ENCODE data around the gene IL10RB. TPM values are rescaled to one million over a fixed set of nuclear protein-coding genes. Genes with fewer than 3 reads are reported as not detected.

The IL10RB gene
- total RNA-seq = 27.3 and 32.1 TPM in 2 replicates

DNA sequence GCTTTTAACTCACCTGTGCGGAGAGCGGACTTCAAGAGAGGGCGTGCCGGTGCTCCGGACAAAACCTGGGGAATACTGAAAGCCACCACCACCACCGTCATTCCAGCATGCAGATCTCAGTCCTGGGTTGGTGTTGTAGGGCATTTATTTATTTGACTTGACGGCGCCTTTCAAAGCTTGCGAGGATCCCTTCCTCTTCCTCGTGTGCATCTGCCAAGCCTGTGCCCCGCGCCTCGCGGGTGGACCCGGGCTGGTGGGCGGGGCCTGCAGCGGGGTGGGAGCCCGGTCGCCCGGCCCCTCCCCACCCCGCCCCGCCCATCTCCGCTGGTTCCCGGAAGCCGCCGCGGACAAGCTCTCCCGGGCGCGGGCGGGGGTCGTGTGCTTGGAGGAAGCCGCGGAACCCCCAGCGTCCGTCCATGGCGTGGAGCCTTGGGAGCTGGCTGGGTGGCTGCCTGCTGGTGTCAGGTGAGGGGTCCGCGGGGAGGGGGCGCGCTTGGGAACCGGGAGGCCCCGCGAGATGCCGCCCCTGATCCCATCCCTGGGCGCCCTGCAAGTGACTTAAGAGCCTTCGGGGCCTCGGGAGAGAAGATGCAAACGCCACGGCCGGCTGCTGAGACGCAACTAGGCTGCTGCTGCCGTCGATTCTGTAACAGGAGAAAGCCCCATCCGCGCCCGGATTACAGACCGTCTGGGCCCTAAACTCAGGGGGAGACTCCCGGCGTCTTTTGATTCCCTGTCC is at the start of gene IL10RB:
Gene IL10RB, plus strand, starts transcription at position 318 of the 739 bp plus-strand sequence. Its CDS starts 99 bp downstream, at position 417.

DNA sequence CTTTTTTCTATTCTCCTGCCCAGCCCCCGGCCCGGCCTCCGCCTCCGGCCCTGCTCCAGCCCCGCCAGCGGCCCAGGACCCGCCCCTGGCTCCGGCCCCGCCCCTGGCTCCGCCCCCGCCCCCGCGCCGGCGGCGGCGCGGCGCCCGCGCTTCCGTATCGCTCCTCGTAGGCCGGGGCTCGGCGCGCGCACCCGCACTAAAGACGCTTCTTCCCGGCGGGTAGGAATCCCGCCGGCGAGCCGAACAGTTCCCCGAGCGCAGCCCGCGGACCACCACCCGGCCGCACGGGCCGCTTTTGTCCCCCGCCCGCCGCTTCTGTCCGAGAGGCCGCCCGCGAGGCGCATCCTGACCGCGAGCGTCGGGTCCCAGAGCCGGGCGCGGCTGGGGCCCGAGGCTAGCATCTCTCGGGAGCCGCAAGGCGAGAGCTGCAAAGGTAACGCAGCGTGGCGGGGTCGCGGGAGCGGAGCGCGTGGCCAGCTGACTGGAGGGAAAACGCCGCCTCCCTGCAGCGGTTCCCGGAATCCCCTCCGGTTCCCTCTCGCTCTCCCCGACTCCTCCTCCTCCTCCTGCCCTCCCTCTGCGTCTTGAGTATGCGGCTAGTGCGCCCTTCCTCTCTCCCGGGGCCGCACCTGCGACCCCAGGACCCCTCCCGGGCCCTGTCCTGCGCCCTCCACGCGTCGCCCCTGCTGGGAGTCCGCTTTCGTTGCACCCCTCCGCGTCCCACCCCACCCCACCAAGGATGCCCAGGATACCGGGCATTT is 36.2 kb upstream of the IL10RB start, which contains the start of gene IFNAR2:
Gene IFNAR2, plus strand, starts transcription at position 155 of the 761 bp plus-strand sequence. CDS start 11,985 bp downstream, outside the sequence.

DNA sequence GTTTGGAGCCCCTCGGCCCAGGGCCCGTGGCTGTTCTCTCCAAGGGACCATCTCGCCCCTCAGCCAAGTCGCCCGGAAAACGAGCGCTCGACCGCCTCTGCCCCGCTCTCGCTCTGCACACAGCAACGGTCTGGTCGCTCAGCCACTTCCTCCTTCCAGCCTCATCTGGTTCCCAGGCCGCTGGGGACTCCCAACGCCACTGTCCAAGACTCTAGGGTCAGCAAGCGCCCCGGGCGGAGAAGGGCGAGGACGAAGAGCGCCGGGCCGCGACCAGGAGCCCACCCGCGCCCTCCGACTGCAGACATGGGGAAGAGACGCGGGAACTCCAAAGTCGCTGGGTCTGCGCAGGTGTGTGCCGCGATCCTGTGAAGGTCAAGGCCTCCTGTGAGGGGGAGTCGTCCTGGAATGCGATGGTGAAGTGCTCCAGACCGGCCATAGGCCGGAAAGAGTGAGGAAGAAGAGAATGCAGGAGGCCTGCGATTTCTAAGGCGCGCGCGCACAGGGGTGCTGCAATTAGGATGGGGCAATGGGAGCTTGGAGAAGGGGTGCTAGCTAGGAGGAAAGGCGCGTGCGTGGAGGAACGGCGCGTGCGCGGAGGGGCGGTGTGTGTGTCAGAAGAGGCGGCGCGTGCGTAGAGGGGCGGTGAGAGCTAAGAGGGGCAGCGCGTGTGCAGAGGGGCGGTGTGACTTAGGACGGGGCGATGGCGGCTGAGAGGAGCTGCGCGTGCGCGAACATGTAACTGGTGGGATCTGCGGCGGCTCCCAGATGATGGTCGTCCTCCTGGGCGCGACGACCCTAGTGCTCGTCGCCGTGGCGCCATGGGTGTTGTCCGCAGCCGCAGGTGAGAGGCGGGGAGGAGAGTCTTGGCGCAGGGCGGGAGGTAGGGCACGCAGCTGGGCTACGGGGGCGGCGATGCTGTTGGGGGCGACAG is 58.4 kb downstream of the IL10RB start, which contains the start of gene IFNAR1:
Gene IFNAR1, plus strand, starts transcription at position 680 of the 931 bp plus-strand sequence. Its CDS starts 86 bp downstream, at position 766.

Other genes with a start within 250 kb of the IL10RB start
- gene OLIG2, start 240.4 kb upstream of the IL10RB start, total RNA-seq = not detected in 2 replicates
- gene OLIG1, start 196.2 kb upstream of the IL10RB start, total RNA-seq = not detected in 2 replicates
- 7.0 and 9.9 TPM in 2 replicates for gene IFNAR2, start 36.4 kb upstream of the IL10RB start, total RNA-seq
- 9.4 and 14.3 TPM in 2 replicates for gene IFNAR1, start 58.6 kb downstream of the IL10RB start, total RNA-seq
- gene IFNGR2, start 137.0 kb downstream of the IL10RB start, total RNA-seq = 99.9 and 182 TPM in 2 replicates
- 27.3 and 28.6 TPM in 2 replicates for gene TMEM50B, start 213.6 kb downstream of the IL10RB start, total RNA-seq
- gene DNAJC28, start 225.3 kb downstream of the IL10RB start, total RNA-seq = 0.23 and 1.0 TPM in 2 replicates

Data from hair follicular keratinocyte (primary cell).